HG03159 (cell line): ENCODE results near the gene GRIP1.

ENCODE experiments used
- ATAC-seq: cut with Tn5 transposase; IDR thresholded peaks from one replicate; pipeline ENCODE4 v1.9.1; 2021; ENCODE audit warnings: mild to moderate bottlenecking, moderate library complexity; ENCODE audit not compliant: unreplicated experiment

GRIP1 gene

DNA sequence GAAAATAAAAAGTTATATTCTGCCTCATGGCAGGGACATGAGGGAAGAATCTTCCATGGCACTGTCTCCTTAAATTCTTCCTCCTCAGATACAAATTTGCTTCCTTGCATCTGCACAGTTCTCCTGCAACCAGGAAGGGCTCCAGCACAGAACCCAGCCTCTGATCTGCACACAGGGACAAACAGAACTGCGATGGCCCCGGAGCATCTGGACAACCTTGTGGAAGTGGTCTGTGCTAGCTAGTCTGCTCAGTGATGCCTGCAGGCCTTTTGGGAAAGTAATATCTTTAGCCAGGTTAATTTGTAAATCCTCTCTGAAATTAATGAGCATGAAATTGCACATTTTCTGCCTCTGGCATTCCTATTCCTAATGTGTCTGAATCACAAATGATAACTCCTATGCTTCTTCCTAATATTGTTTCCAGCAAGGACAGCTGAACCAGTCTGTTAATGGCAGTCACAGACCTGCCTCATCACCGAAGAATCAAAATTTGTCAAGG lies 74.8 kb downstream of the GRIP1 start:
- no peak for ATAC-seq

GRCh38 chr12:66603461-66603860 lies 75.4 kb downstream of the GRIP1 start:
- no peak for ATAC-seq

DNA sequence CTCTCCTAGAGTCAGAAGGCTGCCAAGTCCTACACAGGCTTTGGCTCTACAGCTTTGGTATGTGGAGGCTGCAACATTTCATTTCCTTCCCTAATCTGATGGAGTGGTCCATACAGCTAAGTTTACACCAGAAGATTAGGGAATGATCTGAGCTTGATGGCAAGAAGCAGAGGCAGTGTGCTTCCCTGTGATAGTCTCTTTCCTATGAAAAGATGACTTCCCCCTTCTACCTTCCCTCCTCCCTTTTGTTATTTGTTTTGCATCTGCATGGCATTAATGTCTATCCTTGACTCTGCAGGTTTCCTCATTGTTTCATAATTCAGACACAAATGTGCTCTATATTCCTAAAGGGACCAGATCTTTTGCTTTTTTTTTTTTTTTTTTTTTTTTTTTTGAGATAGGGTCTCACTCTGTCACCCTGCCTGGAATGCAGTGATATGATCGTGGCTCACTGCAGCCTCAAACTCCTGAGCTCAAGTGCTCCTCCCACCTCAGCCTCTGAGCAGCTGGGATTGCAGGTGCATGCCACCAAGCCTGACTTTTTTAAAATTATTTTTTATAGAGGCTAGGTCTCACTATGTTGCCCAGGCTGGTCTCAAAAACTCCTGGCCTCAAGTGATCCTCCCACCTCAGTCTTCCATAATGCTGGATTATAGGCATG lies 76.3 kb downstream of the GRIP1 start:
- no peak for ATAC-seq

DNA sequence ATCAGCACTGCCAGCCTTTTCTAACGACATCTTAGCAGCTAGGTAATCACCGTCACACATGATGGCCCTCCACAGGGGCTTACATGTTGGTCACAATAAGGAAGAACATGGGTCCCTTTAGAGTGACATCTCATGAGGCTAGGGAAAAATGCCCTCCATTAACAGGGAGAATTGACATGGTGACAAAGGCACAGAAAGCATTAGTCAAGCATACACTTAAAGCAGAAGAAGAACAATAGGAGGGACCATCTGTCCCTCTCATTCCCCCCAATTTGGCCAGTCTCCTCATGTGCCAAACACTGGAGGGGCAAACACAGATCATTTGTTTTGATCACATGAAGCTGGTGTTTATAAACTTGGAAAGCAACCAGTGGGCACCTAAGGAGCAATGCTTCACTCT lies 78.0 kb downstream of the GRIP1 start:
- ATAC-seq = no peak

- ATAC-seq = no peak
These were observed 79.1 kb downstream of the GRIP1 start for GRCh38 chr12:66599816-66600215.

DNA sequence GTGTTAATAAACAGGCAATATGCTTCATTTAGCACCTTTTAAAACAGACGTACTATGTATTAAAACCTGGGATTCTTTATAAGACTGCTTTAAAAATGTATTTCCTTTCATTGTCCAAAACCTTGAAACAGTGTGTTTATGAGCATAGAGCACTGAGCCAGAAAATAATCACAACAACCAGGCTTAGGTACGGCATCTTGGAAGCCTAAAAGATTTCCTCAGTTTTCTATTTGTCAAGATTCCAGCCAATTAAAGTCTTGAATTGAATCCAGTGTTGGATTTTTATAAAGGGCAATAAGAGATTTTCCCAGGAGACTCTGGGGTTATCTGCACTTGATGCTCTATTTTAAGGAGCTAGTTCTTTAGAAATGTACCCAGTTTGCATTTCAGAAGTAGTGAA lies 80.3 kb downstream of the GRIP1 start:
- ATAC-seq = no peak

DNA sequence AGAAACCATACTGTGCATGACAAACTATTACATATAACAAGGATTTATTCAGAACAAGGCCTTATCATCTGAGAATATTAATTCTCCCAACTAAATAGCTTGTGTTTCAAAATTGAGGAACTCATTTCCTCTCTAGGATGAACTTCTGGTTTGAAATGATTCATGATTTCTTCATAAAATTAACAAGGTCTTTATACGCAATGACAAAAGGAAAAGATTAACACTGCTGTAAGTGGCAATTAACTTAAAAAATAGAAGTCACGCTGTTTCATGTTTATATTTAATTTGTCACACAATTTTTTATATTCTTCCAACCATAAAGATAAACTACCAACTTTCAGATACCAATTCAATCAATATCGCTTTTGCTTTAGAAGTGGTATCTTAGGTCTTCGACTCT lies 80.8 kb downstream of the GRIP1 start:
- no peak for ATAC-seq

DNA sequence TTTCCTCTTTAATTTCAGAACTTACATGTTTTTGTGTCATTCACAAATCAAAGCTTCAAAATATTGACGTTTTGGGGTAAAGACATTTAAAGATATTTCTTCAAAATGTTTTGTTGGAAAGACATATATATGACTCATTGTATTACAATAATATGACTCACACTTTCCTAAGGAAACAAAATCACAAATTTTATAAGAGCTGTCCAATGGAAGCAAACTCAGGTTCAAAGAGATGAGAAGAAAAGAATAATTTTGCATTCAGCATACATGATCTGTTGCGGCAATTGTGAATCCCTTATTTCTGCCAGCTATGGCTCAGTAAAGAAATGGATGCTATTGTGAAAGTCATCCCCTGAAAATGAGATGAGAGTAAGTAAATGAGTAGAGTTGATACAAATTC lies 82.7 kb downstream of the GRIP1 start:
- ATAC-seq = no peak

DNA sequence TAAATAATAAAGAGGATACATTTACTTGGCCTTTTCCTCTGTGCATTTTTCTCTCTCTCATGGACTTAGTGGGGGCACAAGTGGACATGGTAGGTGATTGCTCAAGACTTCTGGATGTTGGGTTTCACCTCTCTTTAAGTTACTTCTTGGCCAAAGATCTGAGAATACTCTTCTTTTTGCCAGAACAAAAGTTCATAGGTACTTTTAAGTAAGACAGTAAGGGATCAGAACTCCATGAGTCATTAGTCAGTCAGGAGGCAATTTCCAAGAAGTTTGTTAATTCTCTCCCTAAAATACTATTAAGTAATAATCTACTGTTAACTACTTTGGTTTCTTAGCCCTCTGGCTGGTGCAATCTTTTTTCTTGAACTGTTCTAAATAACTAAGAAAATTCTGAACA lies 84.2 kb downstream of the GRIP1 start:
- ATAC-seq = no peak

- ATAC-seq = no peak
These were observed 88.4 kb downstream of the GRIP1 start for GRCh38 chr12:66590275-66590985.

DNA sequence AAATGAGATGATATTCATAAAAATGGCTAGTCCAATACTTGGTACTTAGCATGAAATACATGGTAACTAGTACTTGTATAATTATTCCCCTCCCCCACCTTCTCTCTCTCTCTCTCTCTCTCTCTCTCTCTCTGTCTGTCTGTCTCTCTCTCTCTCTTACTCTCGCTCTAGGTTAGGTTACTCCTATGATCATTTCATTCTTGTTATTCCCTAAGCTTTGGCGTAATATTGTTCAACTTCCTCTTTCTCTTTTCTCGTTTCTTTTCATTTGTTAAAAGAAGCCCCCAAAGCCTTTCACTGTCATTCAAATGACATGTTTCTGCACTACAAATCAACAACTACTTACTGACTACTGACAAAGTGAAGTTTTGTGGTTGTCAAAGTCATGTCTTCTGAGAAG lies 89.8 kb downstream of the GRIP1 start:
- no peak for ATAC-seq

DNA sequence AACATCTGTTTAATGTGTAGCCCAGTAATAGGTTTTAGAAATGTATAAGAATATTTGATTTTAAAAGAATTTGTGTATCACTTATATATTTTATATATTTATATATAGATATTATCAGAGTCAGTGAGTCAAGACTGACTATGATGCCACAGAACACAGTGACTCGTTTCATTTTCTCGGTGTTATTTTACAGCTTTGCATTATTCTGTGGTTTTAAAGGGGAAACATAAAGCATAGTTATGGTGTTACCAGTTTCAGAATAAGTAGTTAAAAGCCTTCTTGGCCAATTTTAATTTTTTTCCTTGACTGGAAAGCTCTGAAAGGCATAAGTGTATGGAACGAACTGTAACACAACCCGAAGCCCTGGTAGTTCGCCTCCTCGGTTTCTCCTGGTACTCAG lies 91.0 kb downstream of the GRIP1 start:
- ATAC-seq = no peak

GRCh38 chr12:66584673-66585072 lies 94.2 kb downstream of the GRIP1 start:
- ATAC-seq = no peak

DNA sequence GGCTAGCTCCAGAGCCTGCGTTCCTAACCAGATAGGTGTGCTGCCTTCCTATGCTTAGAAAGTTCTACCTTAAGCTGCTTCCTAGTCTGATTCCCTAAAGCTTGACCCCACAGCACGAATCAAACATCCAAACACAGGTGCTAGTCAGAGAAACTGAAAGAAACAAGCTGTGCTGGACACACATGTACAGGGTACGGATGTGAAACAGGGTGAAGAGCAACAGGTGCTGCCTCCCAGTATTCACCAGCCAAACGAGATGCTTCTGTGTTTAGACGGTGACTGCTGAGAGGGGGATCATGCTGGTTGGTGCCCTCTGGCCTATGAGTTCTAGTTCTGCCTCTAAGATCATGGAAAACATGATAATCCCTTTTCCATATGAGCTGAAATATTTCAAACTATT lies 105.3 kb downstream of the GRIP1 start:
- ATAC-seq = no peak

DNA sequence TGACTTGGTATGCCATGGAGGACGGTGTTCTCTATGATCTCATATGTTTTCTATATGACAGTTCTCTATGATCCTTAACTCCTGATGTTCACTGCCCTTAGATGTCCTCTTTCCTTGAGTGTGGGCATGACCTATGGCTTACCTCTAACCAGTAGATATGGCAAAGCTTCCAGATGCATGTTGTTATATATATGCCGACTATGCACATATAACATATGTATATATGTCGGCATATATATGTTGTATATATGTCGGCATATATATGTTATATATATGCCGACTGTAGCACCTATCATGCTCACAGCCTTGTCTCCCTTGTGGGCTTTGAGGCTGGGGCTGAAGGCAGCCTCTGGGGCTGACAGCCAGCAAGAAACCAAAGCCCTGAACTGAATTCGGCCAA lies 106.0 kb downstream of the GRIP1 start:
- ATAC-seq = no peak

GRCh38 chr12:66571361-66571915 lies 107.4 kb downstream of the GRIP1 start:
- no peak for ATAC-seq

GRCh38 chr12:66563220-66563619 lies 115.7 kb downstream of the GRIP1 start:
- ATAC-seq = no peak

DNA sequence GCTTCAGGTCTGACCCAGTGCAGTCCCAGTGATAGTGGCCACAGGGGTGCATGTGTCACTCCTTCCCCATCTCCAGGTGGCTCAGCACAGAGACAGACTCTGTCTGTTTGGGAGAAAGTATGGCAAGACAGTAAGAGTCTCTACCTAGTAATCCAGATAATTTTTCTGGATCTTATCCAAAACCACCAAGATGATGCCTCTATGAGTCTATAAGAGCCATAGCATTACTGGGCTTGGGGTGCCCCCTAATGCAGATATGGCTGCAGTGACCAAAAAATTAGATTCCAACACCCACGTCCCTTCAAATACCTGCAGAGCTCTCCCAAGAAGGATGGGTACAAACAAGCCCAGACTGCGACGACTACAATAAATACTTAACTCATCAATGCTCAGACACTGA lies 123.8 kb downstream of the GRIP1 start:
- no peak for ATAC-seq

DNA sequence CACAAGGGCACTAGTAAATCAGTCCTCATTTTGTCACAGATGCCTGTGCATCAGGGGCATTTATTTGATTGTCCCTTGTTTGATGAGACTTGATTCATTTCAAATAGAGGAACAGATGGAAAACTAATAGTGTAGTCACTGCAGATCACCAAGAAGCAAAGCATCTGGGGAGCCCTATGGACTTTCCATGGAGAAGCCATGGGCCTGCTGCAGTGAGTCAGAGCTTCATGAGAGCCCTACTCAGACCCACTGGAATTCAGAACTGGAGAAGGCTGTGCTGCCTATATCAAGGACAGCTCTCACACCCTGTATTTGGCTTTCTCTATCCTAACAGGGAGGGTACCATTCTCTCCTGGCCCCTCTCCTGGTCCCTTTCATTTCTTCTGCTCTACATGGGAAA lies 126.2 kb downstream of the GRIP1 start:
- ATAC-seq = no peak

GRCh38 chr12:66550626-66551025 lies 128.2 kb downstream of the GRIP1 start:
- no peak for ATAC-seq

DNA sequence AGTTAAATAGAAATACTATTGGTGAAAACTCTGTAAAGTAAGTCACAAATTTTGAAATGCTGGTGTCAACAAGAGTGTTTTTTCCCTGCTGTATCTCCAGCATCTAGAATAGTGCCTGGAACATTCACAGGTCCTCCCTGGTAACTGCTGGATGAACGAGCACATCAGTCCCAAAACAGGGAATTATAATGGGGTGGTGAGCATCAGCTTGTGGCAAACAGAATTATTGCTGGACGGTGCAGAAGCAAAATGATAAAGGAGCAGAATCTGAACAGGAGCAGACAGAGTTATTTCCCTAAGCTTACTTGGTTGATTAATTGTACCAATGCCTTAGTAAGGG lies 129.9 kb downstream of the GRIP1 start:
- no peak for ATAC-seq

DNA sequence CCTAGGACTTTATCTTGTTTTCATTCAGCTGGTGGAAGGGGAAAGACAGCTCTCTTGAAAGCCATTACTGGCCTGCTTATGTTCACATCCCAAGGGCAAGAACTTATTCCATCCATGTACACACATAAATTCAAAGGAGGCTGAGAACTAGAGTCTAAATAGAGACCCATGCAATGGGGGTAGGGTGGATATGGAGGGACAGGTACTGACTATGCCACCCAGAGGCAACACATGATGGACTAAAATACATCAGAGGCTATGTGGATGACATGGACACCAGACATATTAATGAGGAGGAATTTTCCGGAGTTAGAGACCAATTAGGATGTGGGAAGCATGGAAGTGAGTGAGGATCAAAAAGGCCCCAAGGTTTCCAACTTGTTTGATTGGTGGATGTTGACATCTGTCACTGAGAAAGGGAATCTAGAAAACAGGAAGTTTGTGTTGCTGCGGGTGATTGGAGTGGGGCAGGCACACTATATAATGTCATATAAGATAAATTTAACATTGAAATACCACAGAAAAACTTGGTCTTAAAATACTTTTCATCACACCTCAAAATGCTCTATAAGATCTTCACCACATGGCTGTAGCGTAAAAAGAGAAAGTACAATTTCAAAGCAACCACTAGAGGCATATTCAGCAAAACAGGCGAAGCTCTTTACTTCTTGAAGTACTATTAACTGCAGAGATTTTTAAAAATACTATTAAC lies 130.4 kb downstream of the GRIP1 start:
- no peak for ATAC-seq
